GM19395 (cell line): Measurements from ENCODE around the gene FAM227B.
"Not testable (repeated sequence)": the region's sequence is repeated elsewhere in the genome, so short reads cannot be mapped to it uniquely, and the experiment has no call there.

Source experiments
- ATAC-seq: cut with Tn5 transposase; IDR thresholded peaks from one replicate; pipeline ENCODE4 v1.9.1; 2021; ENCODE audit warnings: mild to moderate bottlenecking, moderate library complexity; ENCODE audit not compliant: unreplicated experiment

The FAM227B gene

GRCh38 chr15:49441816-49442215 lies 178.8 kb downstream of the FAM227B start:
- no peak for ATAC-seq

DNA sequence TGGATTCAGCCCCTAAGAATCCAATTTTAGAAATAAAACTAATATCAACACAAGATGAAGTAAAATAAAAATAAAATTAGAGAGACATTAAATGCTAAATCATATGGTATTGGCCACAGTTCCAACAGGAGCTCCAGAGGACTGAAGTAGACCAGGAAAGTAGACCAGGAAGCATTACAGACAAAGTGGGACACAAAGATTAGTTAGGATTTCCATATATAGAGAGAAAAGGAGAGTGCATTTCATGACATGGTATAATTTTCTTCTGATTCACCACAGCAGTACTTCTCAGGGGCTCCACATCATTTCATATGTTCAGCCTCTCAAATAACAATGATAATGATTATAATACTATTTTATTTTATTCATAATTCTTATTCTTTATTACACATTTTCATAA lies 179.3 kb downstream of the FAM227B start:
- ATAC-seq = no peak

DNA sequence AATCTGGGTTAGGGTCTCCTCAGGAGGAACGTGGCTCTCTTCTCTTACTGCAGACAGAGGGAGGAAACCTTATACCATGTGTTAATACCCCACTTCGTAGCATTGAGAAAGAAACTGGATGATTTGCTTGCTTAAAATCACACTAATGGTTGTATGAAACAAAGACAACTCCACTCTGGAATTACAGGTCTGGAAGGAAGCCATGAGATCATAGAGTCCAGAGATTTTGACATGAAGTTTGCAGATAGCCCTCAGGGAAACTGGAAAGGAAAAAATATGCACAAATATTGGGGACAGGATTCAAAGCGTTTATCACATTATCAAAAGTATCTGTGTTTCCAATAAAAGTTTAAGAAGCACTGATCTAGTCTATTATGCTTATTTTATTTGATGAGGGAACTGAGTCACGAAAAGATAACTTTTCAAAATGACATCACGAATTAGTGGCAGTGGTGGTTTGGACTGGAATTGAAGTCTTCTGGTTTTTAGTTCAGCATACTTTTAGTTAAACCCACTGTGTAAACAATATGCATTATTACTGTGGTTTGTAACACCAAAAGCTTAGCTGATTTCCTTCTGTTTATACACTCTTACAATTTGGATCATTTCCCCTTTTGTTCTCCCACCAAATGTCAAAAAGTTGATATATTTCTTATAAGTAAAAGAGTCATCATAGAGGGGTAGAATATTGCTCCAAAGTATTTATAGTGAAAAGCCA lies 180.8 kb downstream of the FAM227B start:
- ATAC-seq = no peak

DNA sequence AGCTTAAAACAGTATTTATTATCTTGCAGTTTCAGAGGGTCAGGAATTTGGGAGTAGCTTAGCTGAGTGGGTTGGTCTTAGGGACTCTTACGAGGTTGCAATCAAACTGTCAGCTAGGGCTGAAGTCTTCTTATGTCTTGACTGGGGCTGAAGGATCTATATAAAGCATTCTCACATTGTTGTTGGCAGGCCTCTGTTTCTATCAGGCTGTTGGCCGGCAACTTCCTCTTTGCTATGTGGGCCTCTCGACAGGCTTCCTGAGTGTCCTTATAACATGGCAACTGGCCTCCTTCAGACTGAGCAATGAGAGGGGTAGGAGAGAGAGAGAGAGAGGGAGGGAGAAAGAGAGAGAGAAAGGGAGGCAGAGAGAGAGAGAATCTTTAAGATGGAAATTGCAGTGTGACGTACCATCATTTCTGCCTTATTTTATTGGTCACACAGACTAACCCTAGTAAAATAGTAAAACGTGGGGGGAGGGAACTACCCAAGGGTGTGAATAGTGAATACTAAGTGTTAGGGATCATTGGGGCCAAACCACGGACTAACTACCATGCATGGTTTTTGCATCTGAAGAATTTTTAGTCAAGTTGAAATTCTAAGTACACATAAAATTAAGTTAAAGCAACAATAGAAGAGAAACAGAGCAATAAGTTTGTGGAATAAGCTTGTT lies 181.5 kb downstream of the FAM227B start:
- ATAC-seq = peak; percentile 93

DNA sequence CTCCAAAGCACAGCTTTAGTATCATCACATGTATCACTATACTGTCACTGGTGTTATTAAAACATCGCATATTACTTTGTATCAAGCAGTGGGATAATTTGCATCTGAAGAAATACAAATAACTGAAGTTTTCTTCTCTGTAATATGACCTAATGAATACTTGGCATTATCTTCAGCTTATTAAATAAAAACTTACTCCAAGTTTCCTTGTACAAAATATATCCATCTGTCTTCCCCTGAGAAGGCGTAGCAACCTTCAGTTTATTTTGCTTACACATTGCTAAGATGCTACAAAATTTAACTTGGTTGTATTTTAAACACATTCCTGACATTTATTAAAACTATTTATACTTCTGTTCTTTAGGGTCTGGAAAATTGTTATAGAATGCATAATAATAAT lies 183.9 kb downstream of the FAM227B start:
- no peak for ATAC-seq

GRCh38 chr15:49435174-49435573 lies 185.4 kb downstream of the FAM227B start:
- no peak for ATAC-seq

DNA sequence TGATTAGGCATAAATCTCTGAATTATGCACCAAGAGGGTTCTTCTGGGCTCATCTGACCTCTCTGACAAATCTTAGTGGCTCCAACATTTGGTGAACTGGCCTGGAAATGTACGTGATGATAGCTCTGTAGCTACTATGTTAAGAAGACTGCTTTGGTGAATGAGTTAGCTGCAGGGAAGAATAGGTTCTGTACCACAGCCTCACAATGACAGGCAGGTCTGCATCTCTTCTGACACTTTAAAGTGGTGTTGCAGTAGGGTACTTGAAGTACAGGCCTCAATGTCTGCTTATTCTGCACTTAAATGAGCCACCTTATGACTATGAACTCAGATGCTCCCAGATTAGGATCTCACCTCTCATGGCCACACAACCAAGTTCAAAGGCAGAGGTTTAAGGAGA lies 190.6 kb downstream of the FAM227B start:
- no peak for ATAC-seq

GRCh38 chr15:49428409-49429095 lies 192.1 kb downstream of the FAM227B start:
- ATAC-seq = no peak

- ATAC-seq = no peak
These were observed 193.2 kb downstream of the FAM227B start for GRCh38 chr15:49427372-49427771.

GRCh38 chr15:49424954-49425353 lies 195.7 kb downstream of the FAM227B start:
- ATAC-seq = no peak

DNA sequence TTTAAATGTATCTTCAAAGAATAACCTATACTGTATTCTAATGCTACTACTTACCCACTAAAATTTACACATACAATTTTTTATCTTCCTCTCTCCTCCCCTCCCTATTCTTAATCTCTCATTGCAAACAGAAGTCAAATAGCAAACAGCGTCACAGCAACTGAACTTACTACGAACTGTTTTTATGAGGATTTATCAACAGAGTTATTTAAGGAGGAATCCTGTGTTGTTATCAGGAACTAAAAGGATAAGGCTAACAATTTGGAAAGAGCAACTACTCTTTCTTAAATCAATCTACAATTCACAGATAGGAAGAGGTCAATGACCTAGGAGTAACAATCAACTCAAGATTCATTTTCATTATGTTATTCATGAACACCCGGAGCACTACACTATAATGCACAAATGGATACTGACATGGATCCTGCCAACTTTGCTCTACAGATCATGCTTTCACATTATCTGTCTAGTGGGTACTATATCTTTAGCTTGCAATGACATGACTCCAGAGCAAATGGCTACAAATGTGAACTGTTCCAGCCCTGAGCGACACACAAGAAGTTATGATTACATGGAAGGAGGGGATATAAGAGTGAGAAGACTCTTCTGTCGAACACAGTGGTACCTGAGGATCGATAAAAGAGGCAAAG lies 196.6 kb downstream of the FAM227B start:
- no peak for ATAC-seq

DNA sequence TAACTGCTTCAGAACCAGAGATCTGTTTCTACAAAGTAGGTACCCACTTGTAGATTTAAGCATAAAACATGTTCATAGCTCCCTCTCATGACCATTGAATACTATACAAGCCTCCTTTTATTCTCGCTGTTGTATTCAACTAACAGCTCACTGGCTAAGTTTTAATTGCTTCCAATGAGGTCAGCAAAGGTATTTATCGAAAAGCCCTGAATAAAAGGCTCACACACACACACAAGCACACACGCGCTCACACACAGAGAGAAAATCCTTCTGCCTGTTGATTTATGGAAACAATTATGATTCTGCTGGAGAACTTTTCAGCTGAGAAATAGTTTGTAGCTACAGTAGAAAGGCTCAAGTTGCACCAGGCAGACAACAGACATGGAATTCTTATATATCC lies 197.6 kb downstream of the FAM227B start, which contains the start of gene FGF7:
FGF7 (plus strand) TSS at position 222 of the 400 bp plus-strand sequence. CDS start 1,056 bp downstream, outside the sequence.
- ATAC-seq = no peak

GRCh38 chr15:49421991-49422390 lies 198.6 kb downstream of the FAM227B start:
- ATAC-seq = no peak

GRCh38 chr15:49418811-49419210 lies 201.8 kb downstream of the FAM227B start:
- ATAC-seq = no peak

GRCh38 chr15:49415638-49416037 lies 205.0 kb downstream of the FAM227B start:
- ATAC-seq = no peak

DNA sequence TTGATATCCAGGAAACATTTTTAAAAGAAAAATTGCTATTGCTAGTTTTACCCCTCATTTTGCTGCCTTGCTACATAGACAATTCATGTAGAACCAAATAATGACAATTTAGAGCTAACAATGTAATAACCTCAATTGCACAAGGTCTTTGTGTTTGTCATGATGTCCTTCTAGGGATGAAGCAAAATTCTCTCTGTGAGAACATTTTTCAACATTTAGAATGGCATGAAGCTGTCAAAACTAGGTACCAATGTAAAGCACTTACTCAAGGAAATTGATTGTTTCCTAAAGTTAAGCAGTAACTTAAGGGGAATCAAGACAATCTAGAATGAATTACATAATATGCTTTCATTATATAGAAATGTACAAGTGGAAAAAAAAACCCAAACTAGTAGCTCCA lies 205.5 kb downstream of the FAM227B start:
- ATAC-seq = no peak

DNA sequence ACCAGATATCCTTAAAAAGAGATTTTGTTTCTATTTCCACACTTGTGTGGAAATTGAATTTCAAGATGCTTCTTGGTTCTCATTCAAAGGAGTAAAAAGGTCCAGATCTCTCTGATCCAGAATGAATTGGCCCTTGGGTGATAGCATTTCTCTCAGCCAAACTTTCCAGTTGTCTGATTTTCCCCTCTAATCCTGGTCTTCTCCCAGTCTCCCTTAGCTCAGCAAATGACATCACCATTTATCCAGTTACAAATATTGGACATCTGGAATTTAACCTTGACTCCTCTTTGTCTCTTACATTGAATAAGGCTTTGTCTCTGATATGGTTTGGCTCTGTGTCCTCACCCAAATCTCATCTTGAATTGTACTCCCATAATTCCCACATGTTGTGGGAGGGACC lies 207.8 kb downstream of the FAM227B start:
- no peak for ATAC-seq

DNA sequence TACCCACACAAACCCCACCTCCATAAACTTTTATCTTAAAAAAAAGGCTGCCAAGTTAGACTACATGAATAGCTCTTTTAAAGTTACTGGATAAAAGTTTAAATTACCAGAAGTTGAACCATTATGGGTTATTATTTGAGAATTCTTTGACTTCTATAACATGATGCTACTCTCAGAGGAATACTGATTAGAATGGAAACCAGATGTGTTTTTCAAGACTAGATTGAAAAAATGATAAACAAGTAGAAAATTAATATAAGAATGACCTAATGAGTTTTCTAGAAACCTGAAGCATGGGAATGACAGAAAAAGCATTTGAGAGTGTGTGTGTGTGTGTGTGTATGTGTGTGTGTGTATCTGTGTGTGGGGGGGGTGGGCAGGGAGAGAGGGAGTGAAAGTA lies 210.0 kb downstream of the FAM227B start:
- ATAC-seq = no peak

DNA sequence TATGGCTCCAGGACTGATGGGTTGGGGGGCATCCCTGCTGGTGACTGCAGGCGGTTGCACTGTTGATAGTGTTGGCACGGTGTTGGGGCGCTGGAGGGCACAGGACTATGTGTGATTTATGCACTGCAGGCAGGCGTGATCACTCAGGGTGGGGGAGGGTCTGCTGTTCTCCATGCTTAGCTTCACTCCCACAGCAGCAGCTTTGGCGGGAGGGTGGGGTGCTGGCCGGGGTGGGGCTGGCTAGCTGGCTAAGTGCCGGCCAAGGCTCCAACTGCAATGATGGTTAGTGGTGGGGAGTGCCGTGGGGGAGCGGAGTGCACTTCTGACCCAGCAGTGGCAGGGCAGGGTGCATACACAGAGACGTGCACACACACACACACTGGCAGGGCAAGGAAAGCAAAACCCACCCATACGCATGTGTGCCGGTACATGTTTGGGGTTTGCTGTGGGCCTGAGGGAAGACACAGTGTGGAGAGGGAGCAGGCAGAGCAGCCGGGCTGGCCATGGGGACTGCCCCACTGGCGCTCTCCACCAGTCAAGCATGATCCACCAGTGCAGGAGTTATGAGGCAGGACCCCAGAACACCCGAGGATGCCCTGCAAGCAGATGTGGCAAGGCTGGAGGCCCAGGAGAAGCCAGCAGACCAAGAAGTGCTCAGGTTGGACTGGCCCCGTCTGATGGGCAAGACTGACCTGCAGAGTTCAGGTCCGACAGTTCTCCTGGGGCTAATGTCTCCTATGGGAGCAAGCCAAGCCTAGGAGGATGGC lies 214.1 kb downstream of the FAM227B start:
- ATAC-seq = no peak

GRCh38 chr15:49402515-49403296 lies 217.9 kb downstream of the FAM227B start:
- ATAC-seq = not testable (repeated sequence)
